Duodenal mucosa (tissue), 2 donors: ENCODE results near the gene C1QTNF5.

Experiments used
- H3K27ac ChIP-seq: one replicate; pipeline ENCODE4 v1.7.0; 2013; ENCODE audit warnings: low read depth, low read length
- H3K27me3 ChIP-seq, 2 donors: one replicate each; pipeline ENCODE4 v1.7.0; 2013; ENCODE audit warnings: low read length in 2 of 2, control low read depth in 1 of 2; ENCODE audit not compliant: insufficient read depth in 2 of 2, control insufficient read depth in 1 of 2
- H3K36me3 ChIP-seq, 2 donors: one replicate each; pipeline ENCODE4 v1.7.0; 2013; ENCODE audit warnings: low read length in 2 of 2, control low read depth in 1 of 2; ENCODE audit not compliant: insufficient read depth in 2 of 2, control insufficient read depth in 1 of 2
- H3K4me1 ChIP-seq, 2 donors: one replicate each; pipeline ENCODE4 v1.7.0; 2013; ENCODE audit warnings: low read length in 2 of 2, control low read depth in 1 of 2; ENCODE audit not compliant: insufficient read depth in 2 of 2, control insufficient read depth in 1 of 2
- H3K4me3 ChIP-seq, 2 donors: one replicate each; pipeline ENCODE4 v1.7.0; 2013; ENCODE audit warnings: low read length in 2 of 2, low read depth in 1 of 2
- H3K9ac ChIP-seq, 2 donors: one replicate each; pipeline ENCODE4 v1.7.0; 2013; ENCODE audit warnings: low read length in 2 of 2, low read depth in 1 of 2
- H3K9me3 ChIP-seq, 2 donors: one replicate each; pipeline ENCODE4 v1.7.0; 2013; ENCODE audit warnings: low read length in 2 of 2, control low read depth in 1 of 2; ENCODE audit not compliant: control insufficient read depth in 1 of 2

The C1QTNF5 gene

DNA sequence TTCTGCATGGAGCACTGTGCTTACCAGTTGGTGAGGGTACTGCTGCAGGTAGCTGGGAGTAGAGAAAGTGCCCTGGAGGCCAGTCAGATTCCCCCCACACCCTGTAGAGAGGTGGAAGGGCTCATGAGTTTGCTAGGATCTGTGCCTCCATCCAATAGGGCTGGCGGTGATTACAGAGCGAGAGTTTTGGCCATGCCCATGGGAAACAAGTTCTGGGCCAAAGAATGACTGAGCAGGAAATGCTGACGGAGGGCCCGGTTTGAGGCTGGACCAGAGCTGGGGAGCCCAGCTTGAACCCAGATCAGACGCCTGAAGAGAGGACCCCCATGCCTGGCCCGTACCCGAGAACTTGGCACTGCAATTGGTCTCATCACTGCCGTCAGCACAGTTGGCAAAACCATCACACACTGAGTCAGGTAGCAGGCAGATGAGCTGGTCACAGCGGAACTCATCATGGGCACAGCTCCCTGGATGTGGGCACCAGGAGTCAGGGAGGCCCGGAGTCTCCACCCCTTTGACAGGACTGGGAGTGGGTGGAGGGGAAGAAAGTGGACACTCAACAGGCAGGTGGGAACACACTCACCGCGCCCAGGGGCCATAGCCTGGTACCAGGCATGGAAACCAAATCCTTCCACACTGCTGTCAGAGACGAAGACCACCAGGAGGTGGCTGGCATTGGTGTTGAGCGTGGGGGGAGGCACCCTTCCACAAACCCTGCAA, 3.8 kb upstream of the C1QTNF5 start:
- peaks cover 6 to 10% of the 10 kb centered on the region in 2 donors for H3K4me1 ChIP-seq
- peaks cover 0 to 6% of the 10 kb centered on the region in 2 donors for H3K27me3 ChIP-seq
- H3K9me3 ChIP-seq: no peaks in the 10 kb centered on the region
- no peak overlapping the region for H3K9ac ChIP-seq
- no peak overlapping the region for H3K4me3 ChIP-seq
- no peaks in the 10 kb centered on the region for H3K36me3 ChIP-seq
- H3K27ac ChIP-seq: no peak overlapping the region

DNA sequence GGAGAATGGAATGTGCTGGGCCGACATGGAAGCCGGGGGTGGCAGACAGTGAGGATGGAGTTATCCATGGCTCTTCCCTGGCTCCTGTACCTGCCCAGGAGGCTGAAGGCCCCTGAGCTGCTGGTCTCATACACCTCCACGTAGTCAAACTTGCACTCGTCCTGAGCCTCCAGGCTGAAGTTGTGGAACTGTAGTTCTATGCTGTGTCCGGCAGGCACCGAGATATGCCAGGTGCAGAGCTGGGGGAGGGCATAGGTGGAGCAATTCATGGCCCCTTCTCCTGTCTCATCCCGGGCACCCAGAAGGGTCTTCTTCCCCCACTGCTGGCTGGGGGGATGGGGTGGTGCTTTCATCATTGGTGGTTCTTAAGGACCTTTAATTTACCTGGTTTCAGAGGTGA, 3.0 kb upstream of the C1QTNF5 start:
- peaks cover 0 to 9% of the 10 kb centered on the region in 2 donors for H3K27me3 ChIP-seq
- no peak overlapping the region for H3K9ac ChIP-seq
- H3K4me3 ChIP-seq: no peak overlapping the region
- H3K27ac ChIP-seq: no peak overlapping the region
- no peaks in the 10 kb centered on the region for H3K9me3 ChIP-seq
- H3K36me3 ChIP-seq: no peaks in the 10 kb centered on the region
- peaks cover 14 to 17% of the 10 kb centered on the region in 2 donors for H3K4me1 ChIP-seq

DNA sequence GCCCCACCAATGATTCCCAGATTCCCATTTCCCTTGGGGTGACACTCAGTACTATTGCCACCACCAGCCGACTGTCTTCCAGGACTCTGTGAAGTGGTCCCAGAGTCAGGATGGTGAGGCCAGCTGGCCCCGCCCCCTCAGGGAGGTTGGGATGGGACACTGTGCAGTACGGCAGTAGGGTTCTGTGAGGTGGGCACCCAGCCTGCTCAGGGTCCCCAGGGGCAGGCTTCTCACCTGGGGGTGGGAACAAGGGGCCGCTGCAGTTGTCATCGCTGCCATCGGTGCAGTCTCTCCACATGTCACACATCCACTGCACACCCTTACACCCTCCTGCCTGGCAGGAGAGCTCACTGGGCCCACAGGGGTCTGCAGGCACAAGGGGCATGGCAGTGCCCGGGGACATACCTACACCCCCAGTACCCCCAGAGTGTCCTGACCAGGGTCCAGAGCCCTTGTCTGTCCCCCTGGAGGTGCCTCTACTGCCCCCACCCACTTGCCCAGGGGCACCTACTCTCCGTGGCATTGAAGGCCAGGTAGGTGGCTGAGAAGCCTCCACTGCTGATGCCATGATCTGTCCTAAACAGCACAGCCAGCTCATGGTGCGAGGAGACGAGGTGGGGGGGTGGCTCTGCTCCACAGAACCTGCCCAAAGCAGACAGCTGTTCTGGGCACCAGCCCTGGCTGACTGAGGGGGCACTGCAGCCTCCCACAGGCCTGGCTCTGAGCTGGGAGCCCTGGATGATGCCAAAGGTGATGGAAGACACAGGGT, 1.9 kb upstream of the C1QTNF5 start:
- Histone ChIP-seq H3K9me3 (no peaks in the 10 kb centered on the region), H3K27me3 (peaks cover 0 to 9% of the 10 kb centered on the region in 2 donors), H3K27ac (no peak overlapping the region), H3K9ac (no peak overlapping the region), H3K4me1 (peaks cover 20 to 23% of the 10 kb centered on the region in 2 donors), H3K36me3 (no peaks in the 10 kb centered on the region), H3K4me3 (no peak overlapping the region)

DNA sequence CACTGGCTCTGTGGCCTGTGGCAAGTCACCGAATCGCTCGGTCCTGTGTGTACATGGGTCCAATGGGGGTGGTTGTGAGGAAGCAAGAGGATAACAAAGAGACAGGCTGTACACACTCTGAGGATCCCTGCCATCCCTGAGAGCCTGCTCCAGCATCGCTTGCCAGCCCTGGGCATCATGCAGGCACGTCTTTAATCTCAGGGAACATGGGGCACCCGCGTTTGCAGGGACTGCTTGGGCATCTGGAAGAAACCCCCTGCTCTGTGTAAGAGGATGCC, 1.3 kb upstream of the C1QTNF5 start:
- Histone ChIP-seq H3K4me1 (peaks cover 26 to 29% of the 10 kb centered on the region in 2 donors), H3K27ac (no peak overlapping the region)

DNA sequence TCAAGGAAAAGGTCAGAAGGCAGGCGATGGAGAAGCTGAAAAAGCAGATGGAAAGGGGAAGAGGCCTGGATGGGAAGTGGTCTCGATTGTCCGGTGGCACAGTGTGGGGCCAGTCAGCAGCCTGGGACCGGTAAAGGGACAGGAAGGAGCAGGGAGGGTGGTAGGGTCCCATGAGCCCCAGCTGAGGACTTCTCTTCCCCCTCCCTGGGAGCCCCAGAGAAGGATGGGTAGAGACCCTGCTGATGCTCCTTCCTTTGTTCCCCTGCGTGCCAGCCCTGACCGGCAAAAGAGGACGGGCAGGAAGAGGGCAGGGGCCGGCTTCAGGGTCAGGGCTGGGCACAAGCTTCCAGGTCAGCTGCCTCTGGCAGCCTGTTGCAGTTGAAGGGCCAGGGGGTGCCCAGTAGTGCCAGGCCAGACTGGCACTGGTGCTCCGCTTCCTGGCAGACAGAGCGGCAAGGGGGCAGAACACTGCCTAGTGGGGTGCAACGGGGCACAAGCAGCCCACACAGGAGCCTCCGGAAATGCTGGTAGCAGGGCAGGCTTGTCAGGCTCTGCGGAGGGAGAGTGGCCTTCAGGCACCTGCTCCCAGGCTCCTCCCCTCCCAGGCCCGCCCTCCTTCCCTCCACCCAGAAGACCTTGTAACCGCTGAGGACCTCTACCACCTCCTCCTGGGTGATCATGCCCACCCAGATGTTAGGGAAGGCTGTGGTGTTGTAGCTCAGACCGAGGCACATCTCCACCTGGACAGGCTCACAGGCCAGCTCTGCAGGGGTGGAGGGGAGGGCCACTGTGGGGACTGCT, 739 bp upstream of the C1QTNF5 start:
- Histone ChIP-seq H3K27ac (peak overlapping the region; percentile 23), H3K9me3 (no peaks in the 10 kb centered on the region), H3K4me1 (peaks cover 28 to 34% of the 10 kb centered on the region in 2 donors), H3K4me3 (peak overlapping the region in 1 of 2 donors; percentile 46), H3K36me3 (no peaks in the 10 kb centered on the region), H3K9ac (no peak overlapping the region), H3K27me3 (peaks cover 0 to 9% of the 10 kb centered on the region in 2 donors)

More for the DNA sequence above, 1.3 kb upstream of the C1QTNF5 start:
- H3K27me3 ChIP-seq: peaks cover 0 to 9% of the 10 kb centered on the region in 2 donors
- no peak overlapping the region for H3K4me3 ChIP-seq
- no peaks in the 10 kb centered on the region for H3K36me3 ChIP-seq
- H3K9me3 ChIP-seq: no peaks in the 10 kb centered on the region
- H3K9ac ChIP-seq: no peak overlapping the region

DNA sequence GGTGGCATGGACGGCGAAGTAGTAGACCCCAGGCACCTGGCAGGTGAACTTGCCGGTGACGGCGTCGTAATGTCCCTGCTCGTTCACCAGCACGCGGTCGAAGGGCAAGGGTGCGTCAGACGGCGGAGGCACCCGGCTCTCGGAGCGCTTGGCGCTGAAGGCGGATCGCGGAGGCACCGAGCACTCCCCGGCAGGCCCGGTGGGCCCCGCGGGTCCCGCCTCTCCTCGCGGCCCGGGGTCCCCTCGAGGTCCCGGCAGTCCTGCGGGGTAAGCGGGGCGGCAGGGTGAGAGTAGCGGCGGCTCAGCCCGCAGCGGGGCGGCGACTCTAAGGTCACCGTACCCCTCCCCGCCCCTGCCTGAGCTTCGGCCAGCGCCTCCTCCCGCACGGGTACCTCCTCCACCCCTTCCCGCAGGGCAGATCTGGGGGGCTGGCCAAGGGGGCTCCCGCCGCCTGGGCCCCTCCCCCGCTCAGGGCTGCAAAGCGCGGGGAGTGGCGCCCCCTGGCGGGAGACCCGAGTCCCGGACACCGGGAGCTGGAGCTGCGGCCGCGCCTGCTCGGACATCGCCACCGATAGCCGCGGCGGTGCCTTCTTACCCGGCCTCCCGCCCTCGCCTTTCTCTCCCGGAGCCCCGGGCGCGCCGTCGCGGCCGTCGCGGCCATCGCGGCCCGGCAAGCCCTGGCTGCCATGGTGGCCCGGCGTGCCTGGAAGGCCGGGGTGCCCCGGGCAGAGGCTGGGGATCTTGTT, 921 bp downstream of the C1QTNF5 start:
- H3K9ac ChIP-seq: peak overlapping the region; percentile 40 to 57
- peak overlapping the region; percentile 76 for H3K27ac ChIP-seq
- H3K9me3 ChIP-seq: no peaks in the 10 kb centered on the region
- H3K4me1 ChIP-seq: peaks cover 38 to 49% of the 10 kb centered on the region in 2 donors
- peaks cover 0 to 4% of the 10 kb centered on the region in 2 donors for H3K36me3 ChIP-seq
- peak overlapping the region; percentile 46 to 64 for H3K4me3 ChIP-seq
- H3K27me3 ChIP-seq: peaks cover 0 to 3% of the 10 kb centered on the region in 2 donors

DNA sequence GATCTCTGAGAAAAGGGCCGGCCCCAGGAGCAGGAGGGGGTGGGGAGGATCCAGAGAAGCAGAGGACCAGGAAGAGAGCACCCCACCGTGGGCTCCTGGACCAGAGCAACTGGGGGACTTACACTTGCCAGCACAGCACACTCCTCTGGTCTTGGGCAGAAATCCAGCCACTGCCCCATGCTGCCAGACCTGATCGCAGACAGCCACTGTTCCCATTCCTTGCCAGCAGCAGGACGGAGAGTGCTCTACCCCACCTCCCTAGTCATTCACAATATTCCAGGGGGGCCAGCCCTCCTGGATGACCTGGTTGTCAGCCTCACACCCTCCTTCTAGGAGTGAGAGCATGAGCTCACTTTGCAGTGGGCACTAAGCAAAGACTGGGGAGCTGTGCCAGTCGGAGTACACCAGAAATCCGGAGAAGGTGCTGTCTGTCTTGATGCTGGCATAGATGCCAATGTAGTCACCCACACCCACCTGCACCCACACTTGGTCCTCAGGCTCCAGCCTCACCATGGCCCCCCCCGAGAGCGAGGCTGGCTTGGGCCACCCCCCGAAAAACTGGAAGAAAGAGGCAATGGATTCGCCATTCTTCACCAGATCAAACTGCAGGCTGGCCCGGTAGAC, 1.6 kb downstream of the C1QTNF5 start:
- peaks cover 0 to 3% of the 10 kb centered on the region in 2 donors for H3K27me3 ChIP-seq
- peaks cover 38 to 52% of the 10 kb centered on the region in 2 donors for H3K4me1 ChIP-seq
- no peaks in the 10 kb centered on the region for H3K9me3 ChIP-seq
- peak overlapping the region; percentile 35 for H3K27ac ChIP-seq
- peaks cover 0 to 4% of the 10 kb centered on the region in 2 donors for H3K36me3 ChIP-seq
- peak overlapping the region; percentile 46 to 64 for H3K4me3 ChIP-seq
- H3K9ac ChIP-seq: peak overlapping the region; percentile 26 to 57

DNA sequence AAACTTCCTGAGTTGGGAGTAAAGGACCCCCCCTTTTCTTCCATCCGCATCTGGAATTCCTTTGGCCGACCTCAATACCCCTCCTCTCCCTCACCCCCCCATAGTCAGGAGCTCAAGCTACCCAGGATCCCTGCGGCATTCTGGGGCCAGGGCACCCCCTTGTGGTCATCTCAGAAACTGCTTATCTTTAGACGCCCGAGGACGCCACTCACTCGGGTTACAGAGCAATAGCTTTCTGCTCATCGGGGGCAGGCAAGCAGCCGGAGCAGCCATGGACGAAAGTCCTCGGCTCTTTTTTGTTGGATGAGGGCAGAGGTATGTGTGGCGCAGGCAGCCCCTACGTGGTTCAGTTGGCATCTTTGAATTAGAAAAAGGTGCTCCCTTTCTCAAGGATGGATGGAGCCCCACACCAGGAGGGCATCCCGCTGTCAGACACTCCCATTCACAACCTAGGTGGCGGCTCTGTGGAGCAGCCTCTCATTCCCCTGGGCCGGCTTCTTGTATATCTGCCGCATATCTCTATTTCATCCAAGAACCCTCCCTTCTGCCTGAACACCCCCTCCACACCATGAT, 2.3 kb downstream of the C1QTNF5 start:
- Histone ChIP-seq H3K4me1 (peaks cover 38 to 57% of the 10 kb centered on the region in 2 donors), H3K9me3 (no peaks in the 10 kb centered on the region), H3K9ac (no peak overlapping the region), H3K27ac (no peak overlapping the region), H3K36me3 (peaks cover 0 to 4% of the 10 kb centered on the region in 2 donors), H3K27me3 (peaks cover 0 to 3% of the 10 kb centered on the region in 2 donors), H3K4me3 (no peak overlapping the region)
